ENCODE data around the gene YTHDF1. TPM values are rescaled to one million over a fixed set of nuclear protein-coding genes. Genes with fewer than 3 reads are reported as not detected.
"Not testable (repeated sequence)": the region's sequence is repeated elsewhere in the genome, so short reads cannot be mapped to it uniquely, and the experiment has no call there.

The YTHDF1 gene
- total RNA-seq, 1 experiment from 2014 or later = 22.1 TPM

DNA sequence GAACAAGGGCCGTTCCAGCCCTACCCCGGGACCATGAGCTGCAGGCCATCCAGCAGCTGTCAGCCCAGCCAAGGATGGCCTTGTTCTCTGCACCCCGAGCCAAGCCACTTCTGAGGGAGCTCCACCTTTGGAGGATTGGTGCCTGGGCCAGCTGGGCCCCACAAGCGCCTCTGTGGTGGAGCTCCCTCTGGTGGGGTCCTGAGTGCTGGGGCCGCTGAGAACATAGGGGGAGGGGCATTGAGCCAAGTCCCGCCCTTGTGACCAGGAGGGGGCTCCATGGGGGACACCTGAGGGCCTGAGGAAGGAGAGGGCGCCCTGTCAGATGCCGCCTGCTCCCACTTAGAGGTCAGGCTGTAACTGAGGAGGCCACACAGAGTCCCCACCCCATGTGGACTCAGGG, 43.2 kb downstream of the YTHDF1 start:
- DNase-seq (ENCODE audit: low read depth) = no peak

DNA sequence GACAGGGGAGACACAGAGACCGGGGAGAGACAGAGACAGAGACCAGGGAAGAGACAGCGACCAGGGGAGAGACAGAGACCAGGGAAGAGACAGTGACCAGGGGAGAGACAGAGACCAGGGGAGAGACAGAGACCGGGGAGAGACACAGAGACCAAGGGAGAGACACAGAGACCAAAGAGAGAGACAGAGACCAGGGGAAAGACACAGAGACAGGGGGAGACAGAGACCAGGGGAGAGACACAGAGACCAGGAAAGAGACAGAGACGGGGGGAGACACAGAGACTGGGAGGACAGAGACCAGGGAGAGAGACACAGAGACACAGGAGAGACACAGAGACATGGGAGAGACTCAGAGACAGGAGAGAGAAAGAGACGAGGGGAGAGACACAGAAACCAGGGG, 43.9 kb downstream of the YTHDF1 start:
- no peak for DNase-seq (ENCODE audit: low read depth)

DNA sequence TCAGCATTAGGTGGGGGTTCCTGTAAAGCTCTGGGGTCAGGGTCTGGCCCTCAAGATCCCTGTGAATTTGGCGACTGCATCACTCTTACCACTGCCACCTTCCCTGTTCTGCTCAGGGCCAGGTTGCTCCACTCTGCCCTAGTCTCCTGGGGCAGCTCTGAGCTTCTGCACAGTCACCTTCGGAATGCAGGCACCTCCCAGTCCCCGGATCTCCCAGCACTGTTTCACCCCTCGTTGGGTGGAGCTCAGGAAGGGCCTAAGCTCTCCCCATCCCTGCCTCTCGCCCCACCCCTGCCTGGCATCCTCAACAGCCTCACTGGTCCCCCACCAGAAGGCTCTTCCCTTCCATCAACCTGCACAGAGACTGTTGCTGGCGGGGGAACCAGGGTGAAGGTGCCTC, 46.2 kb downstream of the YTHDF1 start:
- DNase-seq (ENCODE audit: low read depth) = no peak

DNA sequence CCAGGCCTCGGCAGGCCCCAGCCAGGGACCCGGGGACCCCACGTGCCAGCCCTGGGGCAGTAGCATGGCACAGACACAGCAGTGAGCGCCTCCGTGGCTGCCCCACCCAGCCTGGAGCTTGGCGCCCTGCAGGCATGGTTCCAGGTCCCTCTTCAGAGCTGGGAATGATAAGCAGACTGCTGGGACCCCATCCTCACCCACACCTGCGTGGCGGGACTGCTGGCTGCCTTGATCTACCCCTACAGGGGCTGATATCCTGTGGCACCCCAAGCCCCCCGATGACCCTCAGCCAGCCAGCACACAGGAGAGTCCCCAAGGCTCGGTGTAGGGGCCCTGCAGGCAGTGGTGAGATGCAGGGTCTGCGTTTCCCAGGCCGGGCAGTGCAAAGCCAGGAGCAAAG, 47.1 kb downstream of the YTHDF1 start:
- DNase-seq (ENCODE audit: low read depth) = no peak

DNA sequence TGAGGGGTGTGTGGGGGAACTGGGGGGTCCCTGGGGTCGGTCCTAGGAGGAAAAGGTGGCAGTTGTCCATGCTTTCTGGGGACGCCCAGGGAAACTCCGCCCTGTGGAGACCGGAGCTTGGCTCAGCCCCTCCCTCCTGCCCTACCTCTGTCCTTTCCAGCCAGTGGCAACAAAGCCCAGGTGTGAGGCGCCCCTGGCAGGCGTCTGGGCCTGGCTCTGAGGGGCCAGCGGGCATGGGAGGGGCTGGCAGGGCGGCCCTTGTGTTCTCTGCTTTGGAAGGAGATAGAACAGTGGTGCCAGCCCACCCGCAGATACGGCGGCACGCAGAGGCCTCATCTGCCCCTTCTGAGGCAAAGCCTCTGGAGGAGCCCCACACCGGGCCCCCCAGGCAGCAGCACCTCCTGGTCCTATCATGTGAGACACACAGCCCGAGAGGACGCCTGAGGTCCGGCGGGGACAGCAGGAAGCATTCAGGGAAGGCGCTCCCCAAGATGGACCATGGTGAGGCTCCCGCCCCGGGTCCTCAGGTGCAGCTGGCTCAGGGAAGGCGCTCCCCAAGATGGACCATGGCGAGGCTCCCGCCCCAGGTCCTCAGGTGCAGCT, 47.9 kb downstream of the YTHDF1 start:
- DNase-seq (ENCODE audit: low read depth) = no peak

DNA sequence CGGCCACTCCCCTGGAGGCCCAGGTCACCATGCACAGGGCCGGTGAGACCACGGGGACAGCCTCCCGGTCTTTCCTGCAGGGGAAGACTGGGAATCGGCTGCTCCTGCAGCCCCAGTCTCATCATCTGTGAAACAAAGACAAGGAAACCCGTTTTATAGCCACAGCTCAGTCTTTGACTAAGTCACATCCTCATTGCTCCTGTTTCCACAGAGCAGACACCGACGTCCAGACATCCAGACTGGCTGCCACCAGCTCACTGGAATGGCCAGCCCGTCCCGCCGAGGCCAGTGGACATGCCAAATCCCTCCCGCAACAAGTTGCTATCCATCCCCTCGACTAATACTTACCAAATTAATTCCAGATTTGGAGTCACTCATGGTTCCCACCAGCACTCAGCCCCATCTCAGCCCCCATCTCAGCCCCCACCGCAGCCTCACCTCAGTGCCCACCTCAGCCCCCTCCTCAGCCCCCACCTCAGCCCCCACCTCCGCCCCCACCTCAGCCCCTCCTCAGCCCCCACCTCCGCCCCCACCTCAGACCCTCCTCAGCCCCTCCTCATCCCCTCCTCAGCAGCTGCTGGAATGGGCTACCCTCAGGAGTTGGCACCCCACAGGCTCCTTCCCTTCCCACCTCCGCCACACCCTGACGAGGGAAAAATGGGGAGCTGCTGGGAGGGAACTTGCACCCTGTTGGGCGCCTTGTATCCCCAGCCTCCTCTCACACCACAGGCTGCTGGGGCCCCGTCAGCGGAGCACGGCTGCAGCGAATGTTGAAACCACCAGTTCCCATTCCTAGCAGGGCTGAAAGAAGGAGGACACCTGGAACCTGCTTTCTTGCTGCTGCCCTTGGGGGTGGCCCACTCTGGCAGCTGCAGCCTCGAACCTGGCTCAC, 48.7 kb downstream of the YTHDF1 start:
- DNase-seq (ENCODE audit: low read depth) = peak; percentile 54

DNA sequence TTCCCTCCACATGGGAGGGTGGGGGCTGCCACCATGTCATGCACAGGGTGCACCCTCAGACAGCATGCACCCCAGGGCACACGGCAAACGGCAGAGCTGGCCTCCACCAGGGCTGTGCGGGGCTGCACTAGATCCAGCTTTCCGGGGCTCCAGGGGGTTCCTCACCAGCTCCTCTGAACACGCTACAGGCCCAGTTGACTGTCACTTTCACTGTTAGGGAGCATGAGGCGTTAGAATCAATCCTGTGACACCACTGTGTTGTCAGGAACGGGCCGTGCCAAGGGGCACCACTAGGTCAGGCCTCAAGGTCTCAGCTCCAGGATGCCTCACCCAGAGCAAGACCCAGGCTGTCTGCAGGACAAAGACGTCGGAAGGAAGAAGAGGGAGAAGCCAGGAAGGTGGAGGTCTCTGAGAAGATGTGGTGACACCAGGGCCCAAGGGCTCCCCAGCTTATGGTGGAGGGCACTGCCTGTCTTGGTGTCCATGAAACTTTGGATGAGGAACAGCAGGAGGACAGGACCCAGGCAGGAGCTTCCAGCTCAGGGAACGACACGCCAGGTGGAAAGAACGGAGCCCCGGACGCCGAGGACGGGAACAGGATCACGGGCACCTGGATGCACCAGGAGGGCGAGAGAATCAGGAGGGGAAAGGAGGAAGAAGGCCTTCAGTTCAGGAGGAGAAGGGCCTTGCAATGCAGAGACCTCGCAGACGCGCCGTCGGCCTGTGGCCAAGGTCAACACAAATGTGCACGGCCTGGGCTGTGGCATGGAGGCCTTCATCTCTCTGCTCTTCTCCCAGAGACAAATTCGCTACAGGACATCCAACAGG, 49.5 kb downstream of the YTHDF1 start:
- no peak for DNase-seq (ENCODE audit: low read depth)

DNA sequence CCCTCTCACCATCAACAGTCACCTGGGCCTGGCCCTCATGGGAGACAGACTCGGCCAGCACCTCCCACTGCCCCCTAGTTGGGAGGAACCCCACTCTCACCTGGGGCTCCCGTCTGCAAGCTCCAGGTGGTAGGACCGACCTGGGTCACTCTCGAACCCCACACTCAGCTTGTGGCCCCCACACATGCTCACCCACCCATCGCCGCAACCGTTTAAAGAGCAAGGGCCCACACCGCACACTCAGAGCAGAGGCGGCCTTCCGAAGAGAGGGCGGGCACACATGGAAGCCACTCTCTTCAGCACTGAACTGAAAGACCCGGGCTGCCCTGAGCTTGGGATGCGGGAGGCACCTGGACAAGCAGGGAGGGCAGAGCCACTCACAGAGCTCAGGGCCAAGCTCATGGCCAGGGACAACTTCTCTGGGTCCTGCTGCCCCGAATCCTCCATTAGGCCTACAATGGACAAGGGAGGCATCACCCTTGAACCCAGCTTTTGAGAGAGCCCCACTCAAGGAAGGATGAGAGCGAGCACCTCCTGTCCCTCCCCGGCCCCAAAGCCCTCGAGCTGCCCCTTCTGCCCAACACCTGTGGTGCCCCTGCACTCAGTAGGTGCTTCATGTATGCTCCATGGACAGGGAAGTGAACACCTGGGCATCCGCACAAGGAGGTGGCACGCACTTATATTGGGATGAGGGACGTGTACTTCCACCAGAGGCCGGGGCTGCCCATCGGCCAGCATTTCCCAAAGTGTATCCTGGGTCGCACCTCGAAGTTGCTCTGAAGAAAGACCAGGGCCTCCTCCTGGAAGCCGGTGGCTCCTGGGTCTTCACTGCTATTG, 50.4 kb downstream of the YTHDF1 start:
- no peak for DNase-seq (ENCODE audit: low read depth)

DNA sequence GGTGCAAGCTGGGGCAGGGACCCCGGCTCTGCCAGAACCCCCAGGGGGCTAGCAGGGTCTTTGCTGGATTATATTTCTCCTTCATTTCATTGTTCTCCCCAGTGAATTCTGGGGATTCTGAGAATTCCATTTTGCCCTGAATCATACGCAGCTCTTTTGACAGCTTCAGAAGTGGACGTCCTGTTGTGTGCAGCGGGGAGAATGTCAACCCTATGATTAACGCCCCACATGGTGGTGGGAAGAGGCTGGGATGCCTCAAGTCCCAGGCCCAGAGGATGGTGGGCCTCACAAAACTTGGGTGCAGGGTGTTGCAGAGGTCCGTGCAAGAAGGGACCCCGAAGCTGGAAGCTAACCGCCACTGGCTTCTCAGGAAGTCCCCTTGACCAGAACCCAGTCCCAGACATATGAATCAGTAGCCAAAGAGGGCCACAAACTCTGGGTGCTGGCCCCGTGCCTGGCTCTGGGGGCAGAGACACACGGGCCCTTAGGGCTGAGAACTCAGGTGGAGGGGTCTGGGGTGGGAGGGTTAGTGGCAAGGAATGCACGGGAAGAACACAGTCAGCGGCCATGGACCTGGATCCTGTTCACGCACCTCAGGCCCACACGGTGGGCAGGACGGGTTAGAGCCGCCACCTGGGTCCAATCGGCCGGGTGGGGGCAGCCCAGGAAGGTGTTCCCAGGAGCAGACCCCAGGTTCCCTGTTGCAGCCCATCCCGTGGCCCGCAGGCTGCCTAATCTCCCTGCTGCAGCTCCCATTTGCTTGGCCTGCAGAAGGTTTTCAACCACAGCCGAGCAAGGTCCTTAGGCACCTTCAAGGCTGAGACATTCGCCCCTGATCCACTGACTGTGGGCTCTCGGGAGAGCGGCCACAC, 51.2 kb downstream of the YTHDF1 start:
- no peak for DNase-seq (ENCODE audit: low read depth)

DNA sequence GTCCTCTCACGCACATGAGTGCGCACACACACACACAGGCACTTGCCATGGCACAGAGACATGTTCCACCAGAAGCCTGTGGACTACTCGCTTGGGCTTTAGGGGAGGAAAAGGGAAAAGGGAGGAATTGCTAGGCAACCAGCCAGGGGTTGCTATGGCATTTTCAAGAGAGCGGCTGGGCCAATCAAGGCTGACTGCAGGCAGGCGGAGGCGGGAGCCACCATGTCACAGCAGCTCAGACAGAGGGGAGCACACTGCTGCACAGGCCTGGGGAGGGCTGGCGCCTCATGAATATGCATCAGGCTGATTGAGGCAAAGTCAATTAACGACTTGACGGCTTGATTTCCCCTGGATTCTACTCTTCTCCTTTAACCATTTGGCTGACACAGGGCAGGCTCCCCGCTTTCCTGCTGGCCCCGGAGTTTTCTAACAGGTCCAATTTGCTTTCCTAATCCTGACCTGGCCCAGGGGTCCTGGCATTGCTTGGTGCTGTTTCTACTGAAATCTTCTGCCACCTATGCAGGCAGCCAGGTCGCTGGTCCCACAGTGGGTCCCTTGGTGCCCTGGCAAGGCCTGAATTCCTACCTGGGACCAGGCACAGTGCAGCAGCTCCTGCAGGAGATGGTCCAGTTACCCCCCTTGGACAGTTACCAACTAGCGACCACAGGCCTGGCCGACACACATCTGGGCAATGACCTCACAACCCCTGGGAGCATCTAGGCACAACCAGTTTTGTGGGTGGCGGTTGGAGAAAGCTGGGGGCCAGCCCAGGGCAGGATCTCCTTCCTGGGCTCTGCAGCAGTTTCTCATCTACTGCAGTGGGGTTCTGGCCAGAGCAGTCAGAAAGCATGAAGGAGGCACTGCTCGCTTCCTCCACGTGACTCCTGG, 52.1 kb downstream of the YTHDF1 start:
- no peak for DNase-seq (ENCODE audit: low read depth)

DNA sequence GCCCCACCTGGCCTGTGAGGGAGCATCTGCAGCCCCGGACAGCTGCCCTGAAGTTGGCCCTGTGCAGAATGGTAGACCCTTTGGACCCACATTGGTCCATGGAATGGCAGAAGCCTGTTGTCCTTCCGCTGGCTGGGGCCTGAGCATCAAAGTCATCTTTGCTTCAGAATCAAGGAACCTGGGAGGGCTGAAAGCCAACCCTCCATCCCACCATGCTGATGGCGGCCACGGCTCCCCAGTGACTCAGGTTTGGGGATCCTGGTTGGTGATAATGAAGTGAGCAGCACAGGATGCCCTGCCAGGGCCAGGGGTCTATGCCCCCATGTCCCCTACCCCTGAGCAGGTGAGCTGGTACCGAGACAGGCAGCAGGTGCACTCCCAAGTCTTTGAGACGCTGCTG, 52.8 kb downstream of the YTHDF1 start:
- no peak for DNase-seq (ENCODE audit: low read depth)

DNA sequence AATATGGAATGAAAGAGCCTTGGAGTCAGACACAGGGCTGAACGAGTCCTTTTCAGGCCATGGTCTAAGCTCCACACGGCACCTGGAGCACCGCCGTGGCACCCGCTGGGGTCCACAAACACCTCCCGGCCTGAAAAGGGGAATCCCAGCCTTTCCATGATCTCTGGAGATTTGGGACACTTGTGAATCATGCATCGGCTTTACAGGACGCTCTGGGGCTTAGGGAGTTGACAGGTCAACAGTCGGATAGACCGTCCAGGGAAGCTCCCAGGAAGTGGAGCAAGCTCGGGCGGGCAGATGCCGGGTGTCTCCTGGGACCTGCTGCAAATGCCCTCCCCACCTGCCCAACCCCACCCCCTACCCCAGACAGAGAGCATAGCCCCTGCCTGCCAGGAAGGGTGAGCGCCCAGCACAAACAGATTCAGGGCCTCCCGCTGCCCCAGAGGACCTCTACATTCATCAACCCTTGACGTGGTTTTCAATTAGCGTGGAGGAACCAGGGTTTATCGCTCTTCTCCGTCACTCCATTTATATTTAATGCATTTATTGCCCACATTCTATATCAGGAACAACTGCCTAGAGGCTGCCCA, 53.6 kb downstream of the YTHDF1 start:
- DNase-seq (ENCODE audit: low read depth) = no peak

DNA sequence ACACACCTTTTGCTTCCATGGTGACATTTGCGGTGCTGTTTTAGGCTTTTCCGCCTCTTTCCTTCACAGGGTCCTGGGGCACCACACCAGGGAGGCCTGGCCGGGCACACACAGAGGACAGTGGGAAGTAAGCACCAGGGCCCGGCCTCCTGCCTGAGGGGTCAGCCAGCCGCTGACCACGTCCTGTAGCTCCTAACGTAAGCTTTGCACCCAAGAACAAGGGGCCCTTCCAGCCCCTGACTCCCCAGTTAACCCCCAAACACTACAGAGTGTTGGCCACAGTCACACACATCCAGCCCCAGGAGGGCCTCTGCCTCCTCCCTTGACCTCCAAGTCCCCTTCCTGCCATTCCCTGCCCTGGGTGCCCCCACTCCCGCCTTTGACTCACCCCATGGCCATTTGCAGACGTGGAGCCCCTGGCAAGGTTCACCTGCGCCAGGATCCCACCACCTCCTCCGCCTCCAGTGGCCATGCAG, 54.7 kb downstream of the YTHDF1 start:
- DNase-seq (ENCODE audit: low read depth) = no peak

DNA sequence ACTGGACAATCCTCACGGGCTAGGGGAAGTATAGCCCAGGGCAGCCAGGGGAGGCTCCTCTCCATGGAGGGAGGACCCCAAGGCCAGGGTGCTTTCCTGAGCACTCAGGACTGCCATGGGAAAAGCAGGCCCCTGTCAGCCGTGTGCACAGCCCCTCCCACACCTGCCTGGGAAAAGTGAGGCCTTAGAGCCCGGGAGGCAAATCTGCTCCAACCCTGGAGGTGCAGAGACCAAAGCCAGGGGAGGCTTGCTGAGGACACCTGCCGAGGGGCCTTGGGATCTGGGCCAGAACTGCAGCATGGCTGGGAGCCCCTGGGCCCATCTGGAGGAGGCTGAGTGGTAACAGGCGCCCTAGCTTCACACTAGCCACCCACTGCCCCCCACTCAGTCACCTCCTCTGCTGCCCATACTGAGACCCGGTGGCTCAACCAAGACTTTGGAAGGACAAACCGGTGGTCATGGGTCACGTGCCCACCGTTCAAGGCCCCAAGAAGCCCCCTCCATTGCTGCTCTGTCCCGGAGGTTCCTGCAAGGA, 55.2 kb downstream of the YTHDF1 start:
- DNase-seq (ENCODE audit: low read depth) = no peak

DNA sequence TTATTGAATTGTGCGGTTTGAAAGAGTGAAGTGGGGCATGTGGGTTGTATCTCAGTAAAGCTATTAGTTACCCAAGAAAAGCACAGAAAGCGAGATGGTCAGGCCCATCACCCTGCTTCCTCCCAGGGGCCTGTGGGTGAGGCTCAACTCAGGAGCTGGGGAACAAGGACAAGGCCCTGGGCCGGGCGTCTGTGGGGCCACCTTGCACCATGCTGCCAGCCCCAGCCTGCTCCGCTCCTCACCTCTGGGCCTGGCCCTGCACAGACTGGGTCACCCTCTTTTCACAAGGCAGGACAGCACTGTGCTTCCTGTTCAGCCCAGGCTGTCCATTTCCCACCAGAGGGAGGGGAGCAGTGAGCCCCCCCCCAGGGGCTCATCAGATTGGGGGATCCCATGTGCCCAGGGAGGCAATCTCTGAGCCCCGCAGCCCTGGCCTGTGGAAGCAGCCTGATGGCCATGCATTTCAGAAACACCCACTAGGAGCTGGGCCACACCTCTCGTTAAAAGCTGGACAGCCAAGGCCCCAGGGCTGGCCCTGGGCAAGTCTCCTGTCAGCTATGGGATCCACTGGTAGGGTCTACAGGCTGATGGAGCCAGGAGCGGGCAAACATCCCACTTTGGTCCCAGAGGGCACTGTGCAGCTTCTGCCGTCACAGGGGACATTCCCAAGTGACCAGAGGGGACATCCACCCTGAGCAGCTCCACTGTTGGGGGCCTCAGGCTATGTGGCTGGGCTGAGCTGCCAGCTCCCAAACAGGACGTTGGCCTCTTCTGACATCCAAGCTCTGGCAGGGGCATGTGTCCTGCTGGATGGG, 55.9 kb downstream of the YTHDF1 start:
- no peak for DNase-seq (ENCODE audit: low read depth)

DNA sequence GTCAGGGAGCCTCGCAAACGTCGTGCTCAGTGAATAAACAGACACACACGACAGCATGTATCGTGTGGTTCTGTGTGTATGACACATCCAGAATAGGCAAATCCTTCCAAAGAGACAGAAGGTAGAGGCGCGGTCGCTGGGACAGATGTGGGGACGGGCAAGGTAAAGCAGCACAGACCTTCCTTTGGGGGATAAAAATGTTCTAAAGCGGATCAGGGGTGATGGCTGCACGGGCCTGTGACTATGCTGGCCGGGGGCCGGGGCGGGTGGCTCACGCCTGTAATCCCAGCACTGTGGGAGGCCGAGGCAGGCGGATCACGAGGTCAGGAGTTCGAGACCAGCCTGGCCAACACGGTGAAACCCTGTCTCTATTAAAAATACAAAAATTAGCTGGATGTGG, 56.7 kb downstream of the YTHDF1 start:
- DNase-seq (ENCODE audit: low read depth) = not testable (repeated sequence)

DNA sequence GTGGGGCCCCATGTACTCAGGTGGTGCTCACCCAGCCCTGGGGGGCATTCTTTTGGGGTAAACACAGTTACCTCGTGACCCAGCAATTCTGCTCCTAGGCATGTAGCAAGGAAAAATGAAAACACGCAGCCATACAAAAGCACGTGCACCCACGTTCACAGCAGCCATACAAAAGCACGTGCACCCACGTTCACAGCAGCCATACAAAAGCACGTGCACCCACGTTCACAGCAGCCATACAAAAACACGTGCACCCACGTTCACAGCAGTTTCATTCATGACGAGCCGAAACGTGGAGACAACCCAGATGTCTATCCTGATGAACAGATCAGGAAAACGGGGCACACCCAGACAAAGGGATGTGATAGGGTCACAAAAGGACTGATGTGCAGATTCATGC, 57.1 kb downstream of the YTHDF1 start:
- DNase-seq (ENCODE audit: low read depth) = no peak

DNA sequence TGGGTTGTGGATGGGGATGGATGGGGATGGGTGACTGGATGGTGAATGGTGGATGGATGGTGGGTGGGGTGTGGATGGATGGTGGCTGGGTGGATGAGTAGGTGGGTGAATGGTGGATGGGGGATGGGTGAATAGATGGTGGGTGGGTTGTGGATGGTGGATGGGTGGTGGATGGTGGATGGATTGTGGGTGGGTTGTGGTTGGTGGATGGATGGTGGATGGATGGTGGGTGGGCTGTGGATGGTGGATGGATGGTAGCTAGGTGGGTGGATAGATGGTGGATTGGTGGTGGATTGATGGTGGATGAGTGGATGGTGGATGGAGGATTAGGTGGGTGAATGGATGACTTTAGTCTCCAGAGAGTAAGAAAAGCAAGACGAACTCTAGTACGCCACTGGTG, 57.6 kb downstream of the YTHDF1 start:
- DNase-seq (ENCODE audit: low read depth) = no peak
